Left forelimb (tissue), 1 donor: ENCODE data around the gene EVI5L.

ENCODE experiments used
- DNase-seq: peaks from one replicate; pipeline ENCODE4 v3.0.0-alpha.2; 2018; ENCODE audit warnings: low spot score

EVI5L gene

GRCh38 chr19:7817801-7818200 is 12.2 kb upstream of the EVI5L start:
- DNase-seq, result no peak

- DNase-seq, result no peak
These were observed 11.2 kb upstream of the EVI5L start for GRCh38 chr19:7818806-7819205.

- DNase-seq, result no peak
These were observed 10.7 kb upstream of the EVI5L start for GRCh38 chr19:7819337-7819736.

GRCh38 chr19:7820588-7820987 is 9.4 kb upstream of the EVI5L start:
- DNase-seq, result no peak

GRCh38 chr19:7822910-7823515 is 7.0 kb upstream of the EVI5L start:
- no peak for DNase-seq

- DNase-seq, result no peak
These were observed 6.2 kb upstream of the EVI5L start for GRCh38 chr19:7823686-7824301.

- DNase-seq, result no peak
These were observed 875 bp upstream of the EVI5L start for GRCh38 chr19:7829166-7829520.

GRCh38 chr19:7830272-7830771 is 304 bp downstream of the EVI5L start:
- DNase-seq, result no peak

GRCh38 chr19:7830823-7831222 is 805 bp downstream of the EVI5L start:
- no peak for DNase-seq

- DNase-seq, result no peak
These were observed 1.4 kb downstream of the EVI5L start for GRCh38 chr19:7831452-7831851.

- no peak for DNase-seq
These were observed 2.0 kb downstream of the EVI5L start for GRCh38 chr19:7832009-7832408.

- no peak for DNase-seq
These were observed 2.8 kb downstream of the EVI5L start for GRCh38 chr19:7832781-7833180.

GRCh38 chr19:7833225-7834099 is 3.4 kb downstream of the EVI5L start:
- DNase-seq, result no peak

- DNase-seq, result no peak
These were observed 9.5 kb downstream of the EVI5L start for GRCh38 chr19:7839476-7839875.

- DNase-seq, result no peak
These were observed 10.6 kb downstream of the EVI5L start for GRCh38 chr19:7840629-7841028.

- DNase-seq, result no peak
These were observed 12.0 kb downstream of the EVI5L start for GRCh38 chr19:7841751-7842660.

GRCh38 chr19:7842661-7843294 is 12.8 kb downstream of the EVI5L start:
- no peak for DNase-seq

GRCh38 chr19:7843521-7843920 is 13.5 kb downstream of the EVI5L start:
- DNase-seq, result no peak

GRCh38 chr19:7844405-7844804 is 14.4 kb downstream of the EVI5L start:
- DNase-seq, result no peak

GRCh38 chr19:7844951-7845350 is 14.9 kb downstream of the EVI5L start:
- no peak for DNase-seq

- DNase-seq, result no peak
These were observed 15.6 kb downstream of the EVI5L start for GRCh38 chr19:7845390-7846154.
